ENCODE measurements around the gene CACTIN. TPM values are rescaled to one million over a fixed set of nuclear protein-coding genes. Genes with fewer than 3 reads are reported as not detected.

The CACTIN gene
- total RNA-seq, 2 experiments from 2014 or later, result 25.8 to 25.9 TPM

GRCh38 chr19:3589439-3589838, 37.2 kb downstream of the CACTIN start:
- ChIA-PET POLR2A (no interaction called here), CTCF (no interaction called here)
- H3K27me3 ChIP-seq (ENCODE audit: control insufficient read depth in 1 of 2, insufficient read depth in 2 of 2, low read length in 2 of 2), result no peaks in the 10 kb centered on the region
- ATAC-seq (ENCODE audit: poor library complexity), result no peak
- Mint-ChIP-seq H3K27ac (no peak overlapping the region), H3K9me3 (no peaks in the 10 kb centered on the region), H3K36me3 (ENCODE audit: low read depth) (no peaks in the 10 kb centered on the region), H3K4me1 (ENCODE audit: low read depth) (no peaks in the 10 kb centered on the region), H3K27me3 (no peaks in the 10 kb centered on the region), H3K4me3 (no peak overlapping the region)
- no peak overlapping the region for H3K27ac ChIP-seq (ENCODE audit: low read depth in 1 of 2, low read length in 2 of 2)
- H3K4me1 ChIP-seq (ENCODE audit: insufficient read depth, low read length), result peaks cover 11% of the 10 kb centered on the region
- no peaks in the 10 kb centered on the region for H3K9me3 ChIP-seq (ENCODE audit: control insufficient read depth in 1 of 2, insufficient read depth in 1 of 2, low read length in 2 of 2)
- no peaks in the 10 kb centered on the region for H3K36me3 ChIP-seq (ENCODE audit: insufficient read depth, low read length)
- no peak overlapping the region for H3K4me3 ChIP-seq (ENCODE audit: low read length)
- intact Hi-C loops (cut with DNase I, micrococcal nuclease), result loop anchor here in 1 of 2 experiments (5.0 kb wide), 2 partner anchors 42 to 118 kb away; partner anchors contain the start of gene TJP3
- no peak for DNase-seq
- TF ChIP-seq, protein P1, sequence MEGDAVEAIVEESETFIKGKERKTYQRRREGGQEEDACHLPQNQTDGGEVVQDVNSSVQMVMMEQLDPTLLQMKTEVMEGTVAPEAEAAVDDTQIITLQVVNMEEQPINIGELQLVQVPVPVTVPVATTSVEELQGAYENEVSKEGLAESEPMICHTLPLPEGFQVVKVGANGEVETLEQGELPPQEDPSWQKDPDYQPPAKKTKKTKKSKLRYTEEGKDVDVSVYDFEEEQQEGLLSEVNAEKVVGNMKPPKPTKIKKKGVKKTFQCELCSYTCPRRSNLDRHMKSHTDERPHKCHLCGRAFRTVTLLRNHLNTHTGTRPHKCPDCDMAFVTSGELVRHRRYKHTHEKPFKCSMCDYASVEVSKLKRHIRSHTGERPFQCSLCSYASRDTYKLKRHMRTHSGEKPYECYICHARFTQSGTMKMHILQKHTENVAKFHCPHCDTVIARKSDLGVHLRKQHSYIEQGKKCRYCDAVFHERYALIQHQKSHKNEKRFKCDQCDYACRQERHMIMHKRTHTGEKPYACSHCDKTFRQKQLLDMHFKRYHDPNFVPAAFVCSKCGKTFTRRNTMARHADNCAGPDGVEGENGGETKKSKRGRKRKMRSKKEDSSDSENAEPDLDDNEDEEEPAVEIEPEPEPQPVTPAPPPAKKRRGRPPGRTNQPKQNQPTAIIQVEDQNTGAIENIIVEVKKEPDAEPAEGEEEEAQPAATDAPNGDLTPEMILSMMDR (IDR thresholded peaks at IDR 0.05), result no peak

- Mint-ChIP-seq H3K36me3 (ENCODE audit: low read depth) (no peaks in the 10 kb centered on the region), H3K9me3 (no peaks in the 10 kb centered on the region), H3K4me1 (ENCODE audit: low read depth) (no peaks in the 10 kb centered on the region), H3K4me3 (no peak overlapping the region), H3K27me3 (no peaks in the 10 kb centered on the region), H3K27ac (no peak overlapping the region)
- POLR2A ChIA-PET, result interaction anchor here (0.7 kb wide), 1 partner anchor 18 kb away, joined by 3 read pairs; no protein-coding TSS in a partner anchor
- no peak for DNase-seq
- Histone ChIP-seq H3K27ac (ENCODE audit: low read depth in 1 of 2, low read length in 2 of 2) (no peak overlapping the region), H3K36me3 (ENCODE audit: insufficient read depth, low read length) (no peaks in the 10 kb centered on the region), H3K27me3 (ENCODE audit: control insufficient read depth in 1 of 2, insufficient read depth in 2 of 2, low read length in 2 of 2) (no peaks in the 10 kb centered on the region), H3K9me3 (ENCODE audit: control insufficient read depth in 1 of 2, insufficient read depth in 1 of 2, low read length in 2 of 2) (no peaks in the 10 kb centered on the region), H3K4me1 (ENCODE audit: insufficient read depth, low read length) (peaks cover 11% of the 10 kb centered on the region), H3K4me3 (ENCODE audit: low read length) (no peak overlapping the region)
- CTCF ChIA-PET, result no interaction called here
- intact Hi-C loops (cut with DNase I, micrococcal nuclease), result loop anchor here in 1 of 2 experiments (1.0 to 5.0 kb wide), 3 partner anchors 31 to 120 kb away; partner anchors contain the start of gene TJP3
- ATAC-seq (ENCODE audit: poor library complexity), result no peak
- TF ChIP-seq, protein P1 (IDR thresholded peaks at IDR 0.05), result no peak
Measured at GRCh38 chr19:3586707-3587346, 39.8 kb downstream of the CACTIN start.

DNA sequence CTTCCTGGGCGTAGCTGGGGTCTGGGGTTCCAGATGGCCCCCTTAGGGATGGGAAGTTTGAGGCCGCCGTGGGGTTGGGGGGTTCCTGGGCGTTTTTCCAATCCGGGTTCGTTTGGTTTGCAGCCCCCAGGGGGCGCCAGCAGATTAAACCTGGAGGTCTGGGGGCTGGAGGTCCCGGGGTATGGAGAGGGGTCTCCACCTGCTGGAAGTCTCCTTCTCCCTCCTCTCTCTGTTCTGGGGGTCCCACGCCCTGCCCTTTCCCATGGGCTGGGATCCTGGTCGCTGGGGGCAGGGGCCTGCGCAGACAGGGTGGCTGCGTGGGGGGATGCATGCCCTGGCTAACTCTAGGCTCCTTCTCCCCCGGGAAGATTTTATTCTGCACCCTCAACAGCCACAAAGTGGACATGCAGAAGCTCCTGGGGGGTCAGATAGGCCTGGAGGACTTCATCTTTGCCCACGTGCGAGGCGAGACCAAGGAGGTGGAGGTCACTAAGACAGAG, 40.4 kb downstream of the CACTIN start:
- H3K27ac ChIP-seq (ENCODE audit: low read depth in 1 of 2, low read length in 2 of 2), result no peak overlapping the region
- CTCF ChIA-PET, result interaction anchor here (1.0 to 1.7 kb wide), 2 partner anchors 29 to 41 kb away, joined by 4 to 6 read pairs; partner anchors contain the start of gene MFSD12
- H3K9me3 ChIP-seq (ENCODE audit: control insufficient read depth in 1 of 2, insufficient read depth in 1 of 2, low read length in 2 of 2), result no peaks in the 10 kb centered on the region
- Mint-ChIP-seq H3K4me1 (ENCODE audit: low read depth) (no peaks in the 10 kb centered on the region), H3K36me3 (ENCODE audit: low read depth) (no peaks in the 10 kb centered on the region), H3K4me3 (peak overlapping the region; percentile 60), H3K27me3 (no peaks in the 10 kb centered on the region), H3K27ac (no peak overlapping the region), H3K9me3 (no peaks in the 10 kb centered on the region)
- no peaks in the 10 kb centered on the region for H3K36me3 ChIP-seq (ENCODE audit: insufficient read depth, low read length)
- no peaks in the 10 kb centered on the region for H3K27me3 ChIP-seq (ENCODE audit: control insufficient read depth in 1 of 2, insufficient read depth in 2 of 2, low read length in 2 of 2)
- intact Hi-C loops (cut with DNase I, micrococcal nuclease), result loop anchor here in 1 of 2 experiments (1.0 to 5.0 kb wide), 3 partner anchors 32 to 121 kb away; partner anchors contain the start of gene TJP3
- POLR2A ChIA-PET, result interaction anchor here (0.7 to 1.8 kb wide), 3 partner anchors 19 to 29 kb away, joined by 3 to 9 read pairs (median 8); partner anchors contain the start of genes MFSD12 and TBXA2R
- ATAC-seq (ENCODE audit: poor library complexity) (peak; percentile 51), DNase-seq (peak in 12 of 14 experiments; percentile 24 to 72 (median 42))
- H3K4me1 ChIP-seq (ENCODE audit: insufficient read depth, low read length), result peaks cover 11% of the 10 kb centered on the region
- TF ChIP-seq, protein P1 (IDR thresholded peaks at IDR 0.05), result peak; percentile 79
- H3K4me3 ChIP-seq (ENCODE audit: low read length), result peak overlapping the region; percentile 54
